CD4-positive, alpha-beta T cell (primary cell): ENCODE measurements around the gene NACC2. TPM values are rescaled to one million over a fixed set of nuclear protein-coding genes. Genes with fewer than 3 reads are reported as not detected.
"Not testable (repeated sequence)": the region's sequence is repeated elsewhere in the genome, so short reads cannot be mapped to it uniquely, and the experiment has no call there.

Source experiments
- ATAC-seq: fragments of 200-7000 bp; cut with Tn5 transposase; one replicate; pipeline ENCODE4 v1.10.0; 2022; ENCODE audit warnings: mild to moderate bottlenecking; ENCODE audit not compliant: poor library complexity
- CTCF ChIA-PET: fragments of 350-600 bp; sonication (Branson Sonifier 250); formaldehyde crosslinking; loops from one replicate; lab custom pipeline; 2021; ENCODE audit warnings: antibody characterized with exemption, inconsistent platforms; lab: Charles Lee
- POLR2A ChIA-PET: fragments of 350-600 bp; sonication (Branson Sonifier 250); formaldehyde crosslinking; loops from one replicate; lab custom pipeline; 2021; ENCODE audit warnings: antibody characterized with exemption, inconsistent platforms; lab: Charles Lee
- DNase-seq, 14 experiments: peaks; one replicate each; pipeline ENCODE4 v3.0.0-alpha.2; 2013 to 2020; ENCODE audit warnings: mixed read lengths in 2 of 14
- H3K27ac ChIP-seq, 2 donors: one replicate each; pipeline versions ENCODE4 v1.5.1 to v1.7.0; 2013; ENCODE audit warnings: low read length in 2 of 2, low read depth in 1 of 2, mild to moderate bottlenecking in 1 of 2
- H3K27me3 ChIP-seq, 2 experiments: 1 replicate in 1 of 2; 2 replicates in 1 of 2; pipeline versions ENCODE4 v1.6.1 to v1.7.0; 2013; ENCODE audit warnings: low read length in 2 of 2, control low read depth in 1 of 2, mild to moderate bottlenecking in 1 of 2, moderate library complexity in 1 of 2; ENCODE audit not compliant: insufficient read depth in 2 of 2, control insufficient read depth in 1 of 2
- H3K36me3 ChIP-seq: one replicate; pipeline ENCODE4 v1.6.1; 2013; ENCODE audit warnings: low read length, control low read depth; ENCODE audit not compliant: insufficient read depth
- H3K4me1 ChIP-seq: one replicate; pipeline ENCODE4 v1.6.1; 2013; ENCODE audit warnings: low read length, control low read depth; ENCODE audit not compliant: insufficient read depth
- H3K4me3 ChIP-seq: one replicate; pipeline ENCODE4 v1.5.1; 2013; ENCODE audit warnings: mild to moderate bottlenecking, low read length, moderate library complexity
- H3K9me3 ChIP-seq, 2 experiments: 1 replicate in 1 of 2; 2 replicates in 1 of 2; pipeline versions ENCODE4 v1.6.1 to v1.7.0; 2013; ENCODE audit warnings: low read length in 2 of 2, mild to moderate bottlenecking in 2 of 2, control low read depth in 1 of 2, moderate library complexity in 1 of 2; ENCODE audit not compliant: control insufficient read depth in 1 of 2, insufficient read depth in 1 of 2
- H3K27ac Mint-ChIP-seq: one replicate; pipeline ENCODE4 v1.8.0; 2020; ENCODE audit warnings: mixed read lengths
- H3K27me3 Mint-ChIP-seq: one replicate; pipeline ENCODE4 v1.8.0; 2021; ENCODE audit warnings: mixed read lengths
- H3K36me3 Mint-ChIP-seq: one replicate; pipeline ENCODE4 v1.8.0; 2021; ENCODE audit warnings: low read depth, mixed read lengths
- H3K4me1 Mint-ChIP-seq: one replicate; pipeline ENCODE4 v1.8.0; 2021; ENCODE audit warnings: low read depth, mixed read lengths
- H3K4me3 Mint-ChIP-seq: one replicate; pipeline ENCODE4 v1.8.0; 2020; ENCODE audit warnings: mild to moderate bottlenecking, mixed read lengths
- H3K9me3 Mint-ChIP-seq: one replicate; pipeline ENCODE4 v1.8.0; 2020; ENCODE audit warnings: mixed read lengths
- intact Hi-C, 2 experiments: fragments of 100-400 bp; cut with DNase I in 1 of 2; cut with micrococcal nuclease in 1 of 2; formaldehyde crosslinking; loops; one replicate each; pipeline versions ENCODE4 v1.15.1 to v1.9.0; 2023 to 2025; cut with DNase I, micrococcal nuclease
- total RNA-seq, 174 experiments: library from RNA in 2 of 174; stranded (reverse) in 2 of 174; gene quantifications; one replicate each; pipeline ENCODE4 v1.2.3 and lab custom pipeline; 2021 to 2026
- TF ChIP-seq, protein P1 (sequence below): fragments of 200-600 bp; IDR thresholded peaks from one replicate; pipeline ENCODE4 v1.8.0; 2022; ENCODE audit warnings: antibody characterized with exemption, mild to moderate bottlenecking

The NACC2 gene
- total RNA-seq, 2 experiments from 2014 or later = 2.1 to 2.7 TPM

DNA sequence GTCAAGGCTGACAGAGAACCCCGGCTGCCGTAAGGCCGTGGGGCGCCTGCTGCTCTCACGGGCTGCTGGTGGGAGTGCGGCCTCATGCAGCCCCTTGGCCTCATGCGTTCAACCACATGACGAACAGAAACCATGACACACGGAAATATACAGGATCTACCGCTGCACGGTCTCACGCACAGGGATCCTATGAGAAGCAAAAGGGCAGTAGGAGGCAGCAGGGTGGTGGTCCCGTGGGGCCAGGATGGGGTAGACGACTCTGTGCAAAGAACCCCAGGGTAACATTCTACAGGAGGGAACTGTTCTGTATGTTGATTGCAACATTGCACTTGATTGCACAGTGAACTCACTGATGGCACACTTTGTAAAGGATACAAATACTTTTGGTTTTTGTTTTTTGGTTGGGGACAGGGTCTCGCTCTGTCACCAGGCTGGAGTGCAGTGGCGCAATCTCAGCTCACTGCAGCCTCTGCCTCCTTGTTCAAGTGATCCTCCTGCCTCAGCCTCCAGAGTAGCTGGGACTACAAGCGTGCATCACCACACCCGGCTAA is 51.6 kb downstream of the NACC2 start:
- DNase-seq (peak in 2 of 14 experiments; percentile 23 to 48), ATAC-seq (no peak)
- Mint-ChIP-seq H3K36me3 (peaks cover 27% of the 10 kb centered on the region), H3K4me1 (no peaks in the 10 kb centered on the region), H3K9me3 (peaks cover 4% of the 10 kb centered on the region), H3K27me3 (no peaks in the 10 kb centered on the region), H3K27ac (no peak overlapping the region), H3K4me3 (no peak overlapping the region)
- ChIA-PET CTCF (no interaction called here), POLR2A (no interaction called here)
- intact Hi-C loops = no loop called here
- H3K27ac ChIP-seq = no peak overlapping the region
- H3K36me3 ChIP-seq = peaks cover 5% of the 10 kb centered on the region
- H3K4me1 ChIP-seq = peaks cover 9% of the 10 kb centered on the region
- TF ChIP-seq, protein P1, sequence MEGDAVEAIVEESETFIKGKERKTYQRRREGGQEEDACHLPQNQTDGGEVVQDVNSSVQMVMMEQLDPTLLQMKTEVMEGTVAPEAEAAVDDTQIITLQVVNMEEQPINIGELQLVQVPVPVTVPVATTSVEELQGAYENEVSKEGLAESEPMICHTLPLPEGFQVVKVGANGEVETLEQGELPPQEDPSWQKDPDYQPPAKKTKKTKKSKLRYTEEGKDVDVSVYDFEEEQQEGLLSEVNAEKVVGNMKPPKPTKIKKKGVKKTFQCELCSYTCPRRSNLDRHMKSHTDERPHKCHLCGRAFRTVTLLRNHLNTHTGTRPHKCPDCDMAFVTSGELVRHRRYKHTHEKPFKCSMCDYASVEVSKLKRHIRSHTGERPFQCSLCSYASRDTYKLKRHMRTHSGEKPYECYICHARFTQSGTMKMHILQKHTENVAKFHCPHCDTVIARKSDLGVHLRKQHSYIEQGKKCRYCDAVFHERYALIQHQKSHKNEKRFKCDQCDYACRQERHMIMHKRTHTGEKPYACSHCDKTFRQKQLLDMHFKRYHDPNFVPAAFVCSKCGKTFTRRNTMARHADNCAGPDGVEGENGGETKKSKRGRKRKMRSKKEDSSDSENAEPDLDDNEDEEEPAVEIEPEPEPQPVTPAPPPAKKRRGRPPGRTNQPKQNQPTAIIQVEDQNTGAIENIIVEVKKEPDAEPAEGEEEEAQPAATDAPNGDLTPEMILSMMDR = no peak
- H3K9me3 ChIP-seq = peaks cover 5 to 8% of the 10 kb centered on the region in 2 experiments
- no peak overlapping the region for H3K4me3 ChIP-seq
- H3K27me3 ChIP-seq = no peaks in the 10 kb centered on the region

DNA sequence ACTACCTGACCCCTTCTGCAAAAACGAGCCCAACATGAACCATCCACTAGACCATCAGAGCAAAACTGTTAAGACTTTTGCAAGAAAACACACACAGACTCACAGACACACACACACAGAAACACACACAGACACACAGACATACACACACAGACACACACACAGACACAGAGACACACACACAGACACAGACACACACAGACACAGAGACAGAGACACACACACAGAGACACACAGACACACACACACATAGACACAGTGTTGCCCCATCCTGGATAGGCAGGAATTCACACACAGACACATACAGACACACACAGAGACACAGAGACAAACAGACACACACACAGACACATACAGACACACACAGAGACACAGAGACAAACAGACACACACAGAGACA is 52.5 kb downstream of the NACC2 start:
- H3K27ac ChIP-seq = no peak overlapping the region
- Mint-ChIP-seq H3K36me3 (peaks cover 34% of the 10 kb centered on the region), H3K9me3 (peaks cover 5% of the 10 kb centered on the region), H3K4me1 (no peaks in the 10 kb centered on the region), H3K27ac (no peak overlapping the region), H3K4me3 (no peak overlapping the region), H3K27me3 (no peaks in the 10 kb centered on the region)
- ATAC-seq = no peak
- H3K4me1 ChIP-seq = peaks cover 8% of the 10 kb centered on the region
- no peak overlapping the region for H3K4me3 ChIP-seq
- ChIA-PET POLR2A (no interaction called here), CTCF (no interaction called here)
- intact Hi-C loops = no loop called here
- no peaks in the 10 kb centered on the region for H3K36me3 ChIP-seq
- no peaks in the 10 kb centered on the region for H3K27me3 ChIP-seq
- H3K9me3 ChIP-seq = peaks cover 5 to 15% of the 10 kb centered on the region in 2 experiments
- TF ChIP-seq, protein P1 = no peak
- no peak for DNase-seq

DNA sequence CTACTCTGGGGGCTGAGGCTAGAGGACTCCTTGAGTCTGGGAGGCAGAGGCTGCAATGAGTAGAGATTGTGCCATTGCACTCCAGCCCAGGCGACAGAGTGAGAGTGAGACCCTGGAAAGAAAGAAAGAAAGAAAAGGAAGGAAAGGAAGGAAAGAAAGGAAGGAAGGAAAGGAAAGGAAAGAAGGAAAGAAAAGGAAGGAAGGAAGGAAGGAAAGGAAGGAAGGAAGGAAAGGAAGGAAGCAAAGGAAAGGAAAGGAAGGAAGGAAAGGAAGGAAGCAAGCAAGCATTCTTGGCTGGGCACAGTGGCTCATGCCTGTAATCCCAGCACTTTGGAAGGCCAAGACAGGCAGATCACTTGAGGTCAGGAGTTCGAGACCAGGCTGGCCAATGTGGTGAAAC is 54.2 kb downstream of the NACC2 start:
- Mint-ChIP-seq H3K9me3 (peaks cover 11% of the 10 kb centered on the region), H3K36me3 (peaks cover 49% of the 10 kb centered on the region)
- POLR2A ChIA-PET, H3K4me1 ChIP-seq, H3K4me1 Mint-ChIP-seq, H3K27ac ChIP-seq, CTCF ChIA-PET, DNase-seq, H3K27me3 ChIP-seq, H3K4me3 Mint-ChIP-seq, intact Hi-C loops, H3K27ac Mint-ChIP-seq, H3K27me3 Mint-ChIP-seq, ATAC-seq, H3K4me3 ChIP-seq, H3K36me3 ChIP-seq: not testable (repeated sequence)
- H3K9me3 ChIP-seq = peaks cover 21 to 23% of the 10 kb centered on the region in 2 experiments

GRCh38 chr9:136039488-136039887 is 55.6 kb downstream of the NACC2 start:
- H3K27ac Mint-ChIP-seq = no peak overlapping the region
- no peaks in the 10 kb centered on the region for H3K4me1 Mint-ChIP-seq
- Histone ChIP-seq H3K9me3 (peaks cover 22 to 23% of the 10 kb centered on the region in 2 experiments), H3K4me1 (no peaks in the 10 kb centered on the region), H3K27me3 (no peaks in the 10 kb centered on the region), H3K36me3 (no peaks in the 10 kb centered on the region), H3K4me3 (no peak overlapping the region), H3K27ac (no peak overlapping the region)
- DNase-seq (no peak), ATAC-seq (no peak)
- peaks cover 11% of the 10 kb centered on the region for H3K9me3 Mint-ChIP-seq
- peaks cover 62% of the 10 kb centered on the region for H3K36me3 Mint-ChIP-seq
- TF ChIP-seq, protein P1 = no peak
- no peak overlapping the region for H3K4me3 Mint-ChIP-seq
- intact Hi-C loops = no loop called here
- H3K27me3 Mint-ChIP-seq = no peaks in the 10 kb centered on the region
- ChIA-PET POLR2A (no interaction called here), CTCF (no interaction called here)
